ENCODE results near the gene PKP1. TPM values are rescaled to one million over a fixed set of nuclear protein-coding genes. Genes with fewer than 3 reads are reported as not detected.

Gene PKP1
- total and polyA plus RNA-seq, 10 of the 15 experiments (the other 5 are each of a cell fraction or from before 2014, with no cell fraction given) = 0.03 TPM; not detected in 9

- Histone ChIP-seq H2AFZ (ENCODE audit: control insufficient read depth, low read depth, low read length) (no peak overlapping the region), H3K4me1 (ENCODE audit: control insufficient read depth, insufficient read depth, low read length) (no peaks in the 10 kb centered on the region), H3K79me2 (ENCODE audit: control insufficient read depth, insufficient read depth, low read length) (no peaks in the 10 kb centered on the region), H3K4me3 (no peak overlapping the region), H4K20me1 (ENCODE audit: control insufficient read depth, insufficient read depth) (no peaks in the 10 kb centered on the region), H3K9ac (ENCODE audit: control insufficient read depth, insufficient read depth, low read length) (no peak overlapping the region), H3K27ac (ENCODE audit: control insufficient read depth, insufficient read depth) (no peak overlapping the region), H3K4me2 (ENCODE audit: control insufficient read depth, insufficient read depth) (no peak overlapping the region), H3K36me3 (ENCODE audit: control insufficient read depth in 2 of 2, insufficient read depth in 2 of 2, low read length in 1 of 2) (no peaks in the 10 kb centered on the region), H3K27me3 (replicated peaks in 1 of 2; ENCODE audit: control insufficient read depth in 2 of 2, insufficient read depth in 2 of 2, low read length in 1 of 2) (peaks cover 0 to 17% of the 10 kb centered on the region in 2 experiments; a peak in 3 of 4 replicates), H3K9me3 (replicated peaks; ENCODE audit: control insufficient read depth, insufficient read depth, low read length) (no peaks in the 10 kb centered on the region)
- WGBS (ENCODE audit: insufficient coverage, insufficient replicate concordance, low lambda C conversion rate, missing lambda C conversion rate) = 26% methylated on average over 12 of the region's 12 CpGs
- RAD21 ChIA-PET (ENCODE audit: unreplicated experiment) = no interaction called here
- DNase-seq (ENCODE audit: low read depth, low spot score) = no peak
- intact Hi-C loops (cut with micrococcal nuclease; ENCODE audit: unreplicated experiment) (no loop called here), in situ Hi-C loops (cut with MboI) (no loop called here)
- POLR2A ChIA-PET = no interaction called here
- BruUV-seq (replicated peaks) = no TSS peak
- CTCF ChIA-PET = no interaction called here
- SMC1A ChIA-PET (ENCODE audit: uncharacterized antibody, unreplicated experiment) = no interaction called here
- ATAC-seq = no peak
- no peak for FAIRE-seq
- TF ChIP-seq CHD1 (IDR thresholded peaks at IDR 0.05; ENCODE audit: low read depth, low read length) = no peak
- TF ChIP-seq ZNF687 (IDR thresholded peaks at IDR 0.05) = no peak
- no peak for TF ChIP-seq FOXK2 (IDR thresholded peaks at IDR 0.05)
- TF ChIP-seq, protein P1, sequence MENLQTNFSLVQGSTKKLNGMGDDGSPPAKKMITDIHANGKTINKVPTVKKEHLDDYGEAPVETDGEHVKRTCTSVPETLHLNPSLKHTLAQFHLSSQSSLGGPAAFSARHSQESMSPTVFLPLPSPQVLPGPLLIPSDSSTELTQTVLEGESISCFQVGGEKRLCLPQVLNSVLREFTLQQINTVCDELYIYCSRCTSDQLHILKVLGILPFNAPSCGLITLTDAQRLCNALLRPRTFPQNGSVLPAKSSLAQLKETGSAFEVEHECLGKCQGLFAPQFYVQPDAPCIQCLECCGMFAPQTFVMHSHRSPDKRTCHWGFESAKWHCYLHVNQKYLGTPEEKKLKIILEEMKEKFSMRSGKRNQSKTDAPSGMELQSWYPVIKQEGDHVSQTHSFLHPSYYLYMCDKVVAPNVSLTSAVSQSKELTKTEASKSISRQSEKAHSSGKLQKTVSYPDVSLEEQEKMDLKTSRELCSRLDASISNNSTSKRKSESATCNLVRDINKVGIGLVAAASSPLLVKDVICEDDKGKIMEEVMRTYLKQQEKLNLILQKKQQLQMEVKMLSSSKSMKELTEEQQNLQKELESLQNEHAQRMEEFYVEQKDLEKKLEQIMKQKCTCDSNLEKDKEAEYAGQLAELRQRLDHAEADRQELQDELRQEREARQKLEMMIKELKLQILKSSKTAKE (IDR thresholded peaks at IDR 0.05; ENCODE audit: low read depth, poor library complexity, severe bottlenecking) = no peak
- TF ChIP-seq, protein P2, sequence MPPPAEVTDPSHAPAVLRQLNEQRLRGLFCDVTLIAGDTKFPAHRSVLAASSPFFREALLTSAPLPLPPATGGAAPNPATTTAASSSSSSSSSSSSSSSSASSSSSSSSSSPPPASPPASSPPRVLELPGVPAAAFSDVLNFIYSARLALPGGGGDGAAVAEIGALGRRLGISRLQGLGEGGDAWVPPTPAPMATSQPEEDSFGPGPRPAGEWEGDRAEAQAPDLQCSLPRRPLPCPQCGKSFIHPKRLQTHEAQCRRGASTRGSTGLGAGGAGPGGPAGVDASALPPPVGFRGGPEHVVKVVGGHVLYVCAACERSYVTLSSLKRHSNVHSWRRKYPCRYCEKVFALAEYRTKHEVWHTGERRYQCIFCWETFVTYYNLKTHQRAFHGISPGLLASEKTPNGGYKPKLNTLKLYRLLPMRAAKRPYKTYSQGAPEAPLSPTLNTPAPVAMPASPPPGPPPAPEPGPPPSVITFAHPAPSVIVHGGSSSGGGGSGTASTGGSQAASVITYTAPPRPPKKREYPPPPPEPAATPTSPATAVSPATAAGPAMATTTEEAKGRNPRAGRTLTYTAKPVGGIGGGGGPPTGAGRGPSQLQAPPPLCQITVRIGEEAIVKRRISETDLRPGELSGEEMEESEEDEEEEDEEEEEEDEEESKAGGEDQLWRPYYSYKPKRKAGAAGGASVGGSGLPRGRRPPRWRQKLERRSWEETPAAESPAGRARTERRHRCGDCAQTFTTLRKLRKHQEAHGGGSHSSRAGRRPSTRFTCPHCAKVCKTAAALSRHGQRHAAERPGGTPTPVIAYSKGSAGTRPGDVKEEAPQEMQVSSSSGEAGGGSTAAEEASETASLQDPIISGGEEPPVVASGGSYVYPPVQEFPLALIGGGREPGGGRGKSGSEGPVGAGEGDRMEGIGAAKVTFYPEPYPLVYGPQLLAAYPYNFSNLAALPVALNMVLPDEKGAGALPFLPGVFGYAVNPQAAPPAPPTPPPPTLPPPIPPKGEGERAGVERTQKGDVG (CRISPR knock-in tag; IDR thresholded peaks at IDR 0.05) = no peak
- no peak for TF ChIP-seq SREBF2 (IDR thresholded peaks at IDR 0.05; ENCODE audit: low read length)
- no peak for TF ChIP-seq ATF3 (IDR thresholded peaks at IDR 0.05; ENCODE audit: borderline replicate concordance, extremely low read depth, low read depth, low read length)
- no peak for TF ChIP-seq HDAC2 (IDR thresholded peaks at IDR 0.05)
- no peak for TF ChIP-seq SREBF1 (IDR thresholded peaks at IDR 0.05; ENCODE audit: low read length)
- no peak for TF ChIP-seq CTCF (IDR thresholded peaks at IDR 0.05 in 2 of 3, conservative IDR thresholded peaks at IDR 0.05 in 1 of 3; ENCODE audit: control insufficient read depth in 2 of 3, extremely low read depth in 1 of 3, insufficient read depth in 1 of 3, low read depth in 3 of 3, low read length in 3 of 3)
These were observed 39.6 kb downstream of the PKP1 start for GRCh38 chr1:201322653-201323510.
